Activated CD4-positive, alpha-beta memory T cell treated with anti-CD3 and anti-CD28 coated beads for 36 hours (primary cell): Measurements from ENCODE around the gene PDS5B. TPM values are rescaled to one million over a fixed set of nuclear protein-coding genes. Genes with fewer than 3 reads are reported as not detected.

Source experiments
- CTCF ChIA-PET: fragments of 350-600 bp; sonication (Branson Sonifier 250); formaldehyde crosslinking; loops from one replicate; lab custom pipeline; 2021; ENCODE audit warnings: antibody characterized with exemption, inconsistent platforms; lab: Charles Lee
- POLR2A ChIA-PET: fragments of 350-600 bp; sonication (Branson Sonifier 250); formaldehyde crosslinking; loops from one replicate; lab custom pipeline; 2021; ENCODE audit warnings: antibody characterized with exemption; lab: Charles Lee
- DNase-seq: peaks from one replicate; pipeline ENCODE4 v3.0.0-alpha.2; 2020
- H3K27ac Mint-ChIP-seq: one replicate; pipeline ENCODE4 v1.8.0; 2021; ENCODE audit warnings: mixed read lengths
- H3K27me3 Mint-ChIP-seq: one replicate; pipeline ENCODE4 v1.8.0; 2021; ENCODE audit warnings: mixed read lengths
- H3K36me3 Mint-ChIP-seq: one replicate; pipeline ENCODE4 v1.8.0; 2021; ENCODE audit warnings: mixed read lengths
- H3K4me1 Mint-ChIP-seq: one replicate; pipeline ENCODE4 v1.8.0; 2021; ENCODE audit warnings: low read depth, mixed read lengths
- H3K4me3 Mint-ChIP-seq: one replicate; pipeline ENCODE4 v1.8.0; 2021; ENCODE audit warnings: mild to moderate bottlenecking, mixed read lengths
- H3K9me3 Mint-ChIP-seq: one replicate; pipeline ENCODE4 v1.8.0; 2021; ENCODE audit warnings: mixed read lengths
- intact Hi-C: fragments of 100-400 bp; cut with micrococcal nuclease; formaldehyde crosslinking; loops from one replicate; pipeline ENCODE4 v1.15.1; 2023
- total RNA-seq, 2 experiments: library from RNA; stranded (reverse); gene quantifications; one replicate each; pipeline ENCODE4 v1.2.3, GENCODE V29; 2021

PDS5B gene
- total RNA-seq, 2 experiments from 2014 or later: 59.4 to 61.7 TPM

DNA sequence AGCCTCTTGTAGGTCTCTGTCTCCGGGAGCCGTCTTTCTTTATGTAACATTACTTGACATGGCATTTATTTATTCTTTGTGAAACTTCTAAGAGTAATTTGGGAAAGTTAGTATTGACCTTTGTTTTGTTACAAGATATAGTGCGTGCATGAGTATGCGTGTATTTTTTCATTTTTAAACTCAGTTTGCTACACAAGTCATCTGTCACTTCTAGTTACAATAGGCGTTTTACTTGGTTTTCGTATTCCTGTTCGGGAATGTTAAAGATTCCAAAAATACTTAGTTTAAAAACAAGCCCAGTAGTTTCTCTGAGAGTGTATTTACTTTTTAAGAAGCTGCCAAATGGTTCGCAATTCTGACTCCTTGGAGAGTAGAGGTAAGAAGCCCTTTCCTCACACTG is 3.2 kb downstream of the PDS5B start:
- no peak overlapping the region for H3K27ac Mint-ChIP-seq
- no peak for DNase-seq
- peaks cover 4% of the 10 kb centered on the region for H3K36me3 Mint-ChIP-seq
- peaks cover 60% of the 10 kb centered on the region for H3K4me1 Mint-ChIP-seq
- intact Hi-C loops: loop anchor here (5.0 kb wide), 2 partner anchors 193 to 1133 kb away; no protein-coding TSS in a partner anchor
- no peaks in the 10 kb centered on the region for H3K9me3 Mint-ChIP-seq
- POLR2A ChIA-PET: no interaction called here
- H3K27me3 Mint-ChIP-seq: no peaks in the 10 kb centered on the region
- H3K4me3 Mint-ChIP-seq: no peak overlapping the region
- CTCF ChIA-PET: interaction anchor here (0.8 to 4.4 kb wide), 4 partner anchors 8 to 80 kb away, joined by 3 to 57 read pairs (median 22); no protein-coding TSS in a partner anchor

GRCh38 chr13:32590266-32590665 is 4.0 kb downstream of the PDS5B start:
- H3K36me3 Mint-ChIP-seq: peaks cover 4% of the 10 kb centered on the region
- H3K9me3 Mint-ChIP-seq: no peaks in the 10 kb centered on the region
- no peak for DNase-seq
- ChIA-PET POLR2A (no interaction called here), CTCF (interaction anchor here (0.8 to 4.4 kb wide), 5 partner anchors 9 to 79 kb away, joined by 3 to 57 read pairs (median 6); no protein-coding TSS in a partner anchor)
- no peak overlapping the region for H3K4me3 Mint-ChIP-seq
- no peak overlapping the region for H3K27ac Mint-ChIP-seq
- intact Hi-C loops: no loop called here
- peaks cover 64% of the 10 kb centered on the region for H3K4me1 Mint-ChIP-seq
- H3K27me3 Mint-ChIP-seq: no peaks in the 10 kb centered on the region

- no peak overlapping the region for H3K27ac Mint-ChIP-seq
- intact Hi-C loops: no loop called here
- H3K27me3 Mint-ChIP-seq: no peaks in the 10 kb centered on the region
- DNase-seq: no peak
- ChIA-PET POLR2A (no interaction called here), CTCF (interaction anchor here (0.7 to 1.0 kb wide), 4 partner anchors 47 to 59 kb away, joined by 3 to 4 read pairs (median 4); no protein-coding TSS in a partner anchor)
- H3K4me3 Mint-ChIP-seq: no peak overlapping the region
- no peaks in the 10 kb centered on the region for H3K9me3 Mint-ChIP-seq
- H3K36me3 Mint-ChIP-seq: peaks cover 6% of the 10 kb centered on the region
- H3K4me1 Mint-ChIP-seq: peaks cover 72% of the 10 kb centered on the region
These were observed 5.8 kb downstream of the PDS5B start for GRCh38 chr13:32592082-32592481.

DNA sequence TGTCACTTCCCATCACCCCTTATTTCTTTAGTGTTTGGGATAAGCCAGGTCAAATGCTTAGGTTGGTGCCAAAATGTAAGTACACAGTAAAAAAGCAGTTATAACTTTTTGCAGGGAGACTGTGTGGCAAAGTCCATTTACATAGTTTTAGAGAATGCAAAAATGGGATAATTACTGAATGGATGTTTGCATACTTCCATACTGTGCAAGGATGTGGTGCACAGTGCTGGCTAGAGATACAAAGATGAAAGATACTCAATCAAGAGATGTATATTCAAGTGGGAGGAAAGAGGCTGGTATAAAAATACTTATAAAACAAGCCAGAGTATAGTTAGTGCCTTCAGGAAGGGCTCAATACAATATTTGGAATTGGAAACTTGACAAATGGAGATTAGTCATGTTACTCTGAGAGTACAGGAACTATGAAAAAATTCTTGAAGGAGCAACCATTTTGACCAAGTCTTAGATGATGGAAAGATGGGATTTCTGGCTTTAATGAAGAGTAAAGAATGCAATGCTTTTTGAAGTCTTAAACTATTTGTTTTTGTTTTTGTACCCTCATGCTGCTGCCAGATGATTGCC is 8.0 kb downstream of the PDS5B start:
- H3K9me3 Mint-ChIP-seq: no peaks in the 10 kb centered on the region
- no peak for DNase-seq
- POLR2A ChIA-PET: no interaction called here
- H3K4me3 Mint-ChIP-seq: no peak overlapping the region
- CTCF ChIA-PET: interaction anchor here (0.8 to 1.5 kb wide), 2 partner anchors 45 to 48 kb away, joined by 4 to 8 read pairs; no protein-coding TSS in a partner anchor
- peaks cover 56% of the 10 kb centered on the region for H3K4me1 Mint-ChIP-seq
- H3K36me3 Mint-ChIP-seq: peaks cover 2% of the 10 kb centered on the region
- no peaks in the 10 kb centered on the region for H3K27me3 Mint-ChIP-seq
- intact Hi-C loops: no loop called here
- H3K27ac Mint-ChIP-seq: no peak overlapping the region

GRCh38 chr13:32595306-32595705 is 9.1 kb downstream of the PDS5B start:
- ChIA-PET POLR2A (no interaction called here), CTCF (interaction anchor here (1.5 kb wide), 1 partner anchor 44 kb away, joined by 3 read pairs; no protein-coding TSS in a partner anchor)
- Mint-ChIP-seq H3K27ac (no peak overlapping the region), H3K27me3 (no peaks in the 10 kb centered on the region), H3K4me1 (peaks cover 54% of the 10 kb centered on the region), H3K4me3 (no peak overlapping the region), H3K36me3 (peaks cover 7% of the 10 kb centered on the region), H3K9me3 (no peaks in the 10 kb centered on the region)
- intact Hi-C loops: no loop called here
- DNase-seq: no peak

- Mint-ChIP-seq H3K4me3 (no peak overlapping the region), H3K36me3 (peaks cover 28% of the 10 kb centered on the region), H3K9me3 (peaks cover 27% of the 10 kb centered on the region), H3K27ac (no peak overlapping the region), H3K27me3 (no peaks in the 10 kb centered on the region), H3K4me1 (peaks cover 42% of the 10 kb centered on the region)
- no peak for DNase-seq
- CTCF ChIA-PET: interaction anchor here (0.8 to 1.2 kb wide), 2 partner anchors 13 to 38 kb away, joined by 3 to 5 read pairs; no protein-coding TSS in a partner anchor
- POLR2A ChIA-PET: no interaction called here
- intact Hi-C loops: no loop called here
These were observed 14.6 kb downstream of the PDS5B start for GRCh38 chr13:32600890-32601289.

- no peak overlapping the region for H3K4me3 Mint-ChIP-seq
- H3K4me1 Mint-ChIP-seq: peaks cover 68% of the 10 kb centered on the region
- POLR2A ChIA-PET: no interaction called here
- H3K27ac Mint-ChIP-seq: no peak overlapping the region
- no peak for DNase-seq
- H3K27me3 Mint-ChIP-seq: no peaks in the 10 kb centered on the region
- peaks cover 34% of the 10 kb centered on the region for H3K9me3 Mint-ChIP-seq
- CTCF ChIA-PET: interaction anchor here (0.6 kb wide), 1 partner anchor 59 kb away, joined by 3 read pairs; no protein-coding TSS in a partner anchor
- H3K36me3 Mint-ChIP-seq: peaks cover 31% of the 10 kb centered on the region
- intact Hi-C loops: no loop called here
These were observed 23.2 kb downstream of the PDS5B start for GRCh38 chr13:32609428-32609827.

DNA sequence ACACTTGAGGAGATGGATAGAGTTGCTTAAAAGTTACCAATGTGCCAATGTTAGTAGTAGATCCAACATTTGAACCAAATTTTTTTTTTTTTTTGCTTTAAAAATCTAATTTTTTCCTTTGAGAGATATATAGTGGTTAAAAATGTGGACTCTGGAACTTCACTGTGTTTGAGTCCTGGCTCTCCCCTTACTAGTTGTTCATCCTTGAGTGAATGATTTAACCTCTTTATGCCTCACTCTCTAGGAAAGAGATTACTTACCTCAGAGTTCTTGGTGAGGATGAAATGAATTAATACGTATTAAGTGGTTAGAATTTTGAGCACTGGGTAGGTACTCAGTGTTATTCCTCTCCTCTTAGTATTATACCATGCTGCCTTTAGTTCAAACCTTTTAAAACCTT is 24.3 kb downstream of the PDS5B start:
- Mint-ChIP-seq H3K27me3 (no peaks in the 10 kb centered on the region), H3K4me1 (peaks cover 62% of the 10 kb centered on the region), H3K27ac (no peak overlapping the region), H3K36me3 (peaks cover 24% of the 10 kb centered on the region), H3K4me3 (no peak overlapping the region), H3K9me3 (peaks cover 27% of the 10 kb centered on the region)
- ChIA-PET CTCF (no interaction called here), POLR2A (no interaction called here)
- intact Hi-C loops: no loop called here
- DNase-seq: no peak

GRCh38 chr13:32610977-32611376 is 24.7 kb downstream of the PDS5B start:
- no peak for DNase-seq
- POLR2A ChIA-PET: no interaction called here
- Mint-ChIP-seq H3K4me1 (peaks cover 59% of the 10 kb centered on the region), H3K9me3 (peaks cover 23% of the 10 kb centered on the region), H3K27ac (no peak overlapping the region), H3K4me3 (no peak overlapping the region), H3K27me3 (no peaks in the 10 kb centered on the region), H3K36me3 (peaks cover 20% of the 10 kb centered on the region)
- CTCF ChIA-PET: no interaction called here
- intact Hi-C loops: no loop called here

DNA sequence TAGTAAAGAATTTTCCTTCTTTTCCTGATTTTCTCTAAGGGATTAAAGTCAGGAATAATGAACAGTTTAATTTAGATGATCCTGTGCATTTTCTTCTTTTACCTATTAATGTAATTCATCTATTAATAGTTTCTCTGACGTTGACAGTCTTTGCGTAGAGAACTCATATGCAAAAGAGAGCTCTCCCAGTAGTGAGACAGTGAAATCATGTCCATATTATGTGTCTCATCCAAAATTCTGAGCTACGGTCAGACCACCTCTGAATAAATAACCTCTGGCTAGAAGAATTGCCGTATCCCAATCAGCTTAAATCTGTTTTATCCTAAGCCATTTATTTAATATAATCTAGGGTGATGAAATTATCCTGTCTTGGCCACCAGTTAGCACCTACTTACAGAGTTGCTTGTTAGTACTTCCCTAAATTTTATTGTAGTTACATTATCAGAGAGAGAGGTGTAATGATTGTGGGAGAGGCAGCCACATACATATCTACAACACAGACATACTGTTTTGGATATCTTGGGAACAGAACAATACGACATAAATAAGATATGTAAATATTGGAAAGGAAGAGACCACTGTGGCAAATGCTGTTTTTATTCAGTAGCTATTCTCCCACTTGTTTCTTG is 30.7 kb downstream of the PDS5B start:
- DNase-seq: no peak
- H3K27ac Mint-ChIP-seq: no peak overlapping the region
- H3K36me3 Mint-ChIP-seq: peaks cover 30% of the 10 kb centered on the region
- POLR2A ChIA-PET: no interaction called here
- intact Hi-C loops: no loop called here
- CTCF ChIA-PET: no interaction called here
- H3K4me1 Mint-ChIP-seq: peaks cover 32% of the 10 kb centered on the region
- no peaks in the 10 kb centered on the region for H3K27me3 Mint-ChIP-seq
- no peak overlapping the region for H3K4me3 Mint-ChIP-seq
- H3K9me3 Mint-ChIP-seq: peaks cover 47% of the 10 kb centered on the region

GRCh38 chr13:32622827-32623226 is 36.6 kb downstream of the PDS5B start:
- Mint-ChIP-seq H3K9me3 (peaks cover 43% of the 10 kb centered on the region), H3K4me3 (no peak overlapping the region), H3K27ac (peak overlapping the region; percentile 83), H3K4me1 (peaks cover 48% of the 10 kb centered on the region), H3K36me3 (peaks cover 30% of the 10 kb centered on the region), H3K27me3 (no peaks in the 10 kb centered on the region)
- intact Hi-C loops: loop anchor here (1.0 to 2.0 kb wide), 2 partner anchors 15 to 28 kb away; no protein-coding TSS in a partner anchor
- ChIA-PET POLR2A (no interaction called here), CTCF (interaction anchor here (1.0 to 2.4 kb wide), 5 partner anchors 10 to 37 kb away, joined by 3 to 9 read pairs (median 5); no protein-coding TSS in a partner anchor)
- DNase-seq: peak; percentile 56

GRCh38 chr13:32624441-32624840 is 38.2 kb downstream of the PDS5B start:
- intact Hi-C loops: no loop called here
- ChIA-PET CTCF (interaction anchor here (0.7 to 2.3 kb wide), 5 partner anchors 13 to 45 kb away, joined by 3 to 9 read pairs (median 3); no protein-coding TSS in a partner anchor), POLR2A (no interaction called here)
- Mint-ChIP-seq H3K4me3 (no peak overlapping the region), H3K4me1 (peaks cover 48% of the 10 kb centered on the region), H3K27me3 (no peaks in the 10 kb centered on the region), H3K27ac (no peak overlapping the region), H3K36me3 (peaks cover 25% of the 10 kb centered on the region), H3K9me3 (peaks cover 33% of the 10 kb centered on the region)
- DNase-seq: no peak
